Cardiac ventricle fibroblast (primary cell): ENCODE data around the gene STAMBPL1. TPM values are rescaled to one million over a fixed set of nuclear protein-coding genes. Genes with fewer than 3 reads are reported as not detected.

Experiments
- total RNA-seq: library from RNA; depleted of rRNA; stranded (reverse); fragments of >200 nt; gene quantifications from 2 replicates; pipeline ENCODE4 v1.2.3, GENCODE V29; 2015

Gene STAMBPL1
- 18.0 and 29.6 TPM in 2 replicates for total RNA-seq

GRCh38 chr10:88879534-88880281 is at the start of gene STAMBPL1:
Gene STAMBPL1, plus strand, starts transcription at chr10:88880245. Its CDS starts 21,464 bp downstream, at chr10:88901709.

DNA sequence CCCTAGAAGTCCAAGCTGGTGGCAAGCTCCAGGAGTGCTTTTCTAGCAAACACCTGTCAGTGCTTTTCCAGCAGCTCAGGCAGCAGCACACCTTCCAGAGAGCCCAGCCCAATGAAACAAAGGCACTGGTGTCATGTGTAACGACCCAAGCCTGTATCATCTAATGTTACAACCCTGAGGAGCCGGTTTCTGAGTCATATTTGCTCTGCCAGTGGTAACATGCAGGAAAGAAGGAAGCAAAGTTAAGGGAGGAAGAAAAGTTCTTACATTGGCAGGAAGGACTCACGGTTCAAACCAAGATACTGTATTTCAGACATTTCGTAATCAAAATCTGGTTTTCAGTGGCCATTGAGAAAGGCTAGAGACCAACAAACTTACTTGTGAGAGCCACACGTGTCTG is 28.3 kb upstream of the STAMBPL1 start, which contains the start of gene ANKRD22:
Gene ANKRD22 (minus strand): TSS at position 139 of the 400 bp plus-strand sequence. CDS start 237 bp downstream, outside the sequence.

DNA sequence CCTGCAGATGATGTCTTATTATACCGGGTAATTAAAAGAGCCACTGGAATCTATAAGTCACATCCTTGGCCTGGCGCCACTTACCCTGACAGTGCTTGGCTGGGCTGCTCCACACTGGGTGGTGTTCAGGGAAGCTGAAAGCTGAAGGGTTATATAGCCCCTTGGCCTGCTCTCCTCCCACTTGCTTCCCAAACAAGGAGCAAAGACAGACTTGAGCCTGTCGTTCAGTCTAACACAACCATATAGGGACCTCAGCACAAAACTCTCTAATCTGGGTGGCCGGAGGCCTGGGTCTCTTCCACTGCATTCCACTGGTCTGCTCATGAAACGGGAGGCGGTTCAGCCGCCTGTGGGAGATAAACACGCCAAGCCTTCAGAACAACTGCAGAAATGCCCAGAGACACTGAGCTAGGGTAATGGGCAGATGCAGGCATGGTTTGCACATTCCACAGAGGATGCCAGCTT is 72.6 kb downstream of the STAMBPL1 start, which contains the start of gene ACTA2:
Gene ACTA2 (minus strand): TSS at position 127 of the 465 bp plus-strand sequence. CDS start 3,843 bp downstream, outside the sequence.

Other genes with a start within 250 kb of the STAMBPL1 start
- gene LIPF, start 215.8 kb upstream of the STAMBPL1 start, total RNA-seq = not detected in 2 replicates
- gene LIPK, start 174.0 kb upstream of the STAMBPL1 start, total RNA-seq = not detected in 2 replicates
- not detected in 2 replicates for gene LIPN, start 120.2 kb upstream of the STAMBPL1 start, total RNA-seq
- gene LIPM, start 77.5 kb upstream of the STAMBPL1 start, total RNA-seq = not detected in 2 replicates
- gene ANKRD22, start 28.4 kb upstream of the STAMBPL1 start, total RNA-seq = 0.39 and 0.44 TPM in 2 replicates
- 247 and 257 TPM in 2 replicates for gene ACTA2, start 72.5 kb downstream of the STAMBPL1 start, total RNA-seq
- gene FAS, start 110.6 kb downstream of the STAMBPL1 start, total RNA-seq = 28.1 and 46.1 TPM in 2 replicates